Esophagus (tissue), 2 donors: ENCODE measurements around the gene SLC7A1. TPM values are rescaled to one million over a fixed set of nuclear protein-coding genes. Genes with fewer than 3 reads are reported as not detected.
A peak's percentile ranks its signal among the peaks of the same experiment; 100 is the strongest.

Experiments used
- H3K27ac ChIP-seq, 2 donors: one replicate each; pipeline ENCODE4 v1.5.1; 2013; ENCODE audit warnings: low read depth in 2 of 2, mild to moderate bottlenecking in 2 of 2, inconsistent platforms in 1 of 2, low read length in 1 of 2, moderate library complexity in 1 of 2
- H3K27me3 ChIP-seq, 2 donors: one replicate each; pipeline ENCODE4 v1.6.1; 2013; ENCODE audit warnings: low read length in 2 of 2, control low read depth in 1 of 2, mild to moderate bottlenecking in 1 of 2; ENCODE audit not compliant: insufficient read depth in 2 of 2, control insufficient read depth in 1 of 2
- H3K36me3 ChIP-seq, 2 donors: one replicate each; pipeline ENCODE4 v1.6.1; 2013; ENCODE audit warnings: low read length in 1 of 2; ENCODE audit not compliant: control insufficient read depth in 2 of 2, insufficient read depth in 2 of 2
- H3K4me1 ChIP-seq, 2 donors: one replicate each; pipeline ENCODE4 v1.6.1; 2013; ENCODE audit warnings: low read length in 1 of 2; ENCODE audit not compliant: control insufficient read depth in 2 of 2, insufficient read depth in 2 of 2
- H3K4me3 ChIP-seq, 2 donors: one replicate each; pipeline ENCODE4 v1.5.1; 2013; ENCODE audit warnings: low read length in 2 of 2, mild to moderate bottlenecking in 2 of 2, low read depth in 1 of 2, moderate library complexity in 1 of 2
- H3K9me3 ChIP-seq, 2 donors: one replicate each; pipeline ENCODE4 v1.6.1; 2013; ENCODE audit warnings: mild to moderate bottlenecking in 2 of 2, low read depth in 1 of 2, low read length in 1 of 2, moderate library complexity in 1 of 2; ENCODE audit not compliant: control insufficient read depth in 2 of 2, insufficient read depth in 1 of 2
- WGBS, 2 donors: extraction: QIAGEN DNeasy Blood & Tissue Kit; methylation state at CpG; one replicate each; pipeline ENCODE4 v1.1.7; 2013; 5-methylcytosine and 5-hydroxymethylcytosine counted together
- polyA plus RNA-seq, 2 donors: library from polyadenylated mRNA; stranded (reverse); fragments of 200-250 nt; gene quantifications; one replicate each; pipeline ENCODE4 v1.2.3, GENCODE V29; 2013
- donor health status: healthy with polysubstance abuse.
- donor health status: Bipolar disorder and iron deficiency.

SLC7A1 gene
- polyA plus RNA-seq, 2 donors, result 34.9 to 51.2 TPM

- Histone ChIP-seq H3K27ac (no peak overlapping the region), H3K4me1 (no peaks in the 10 kb centered on the region), H3K27me3 (no peaks in the 10 kb centered on the region), H3K9me3 (no peaks in the 10 kb centered on the region), H3K4me3 (no peak overlapping the region), H3K36me3 (no peaks in the 10 kb centered on the region)
- WGBS, 2 donors, result 68 to 80% methylated on average over 8 of the region's 8 CpGs
Observed at GRCh38 chr13:29605860-29606526, 10.5 kb upstream of the SLC7A1 start.

- Histone ChIP-seq H3K27me3 (no peaks in the 10 kb centered on the region), H3K36me3 (no peaks in the 10 kb centered on the region), H3K4me1 (no peaks in the 10 kb centered on the region), H3K9me3 (no peaks in the 10 kb centered on the region), H3K4me3 (no peak overlapping the region), H3K27ac (no peak overlapping the region)
- 92 to 95% methylated on average over 2 of the region's 2 CpGs for WGBS, 2 donors
Observed at GRCh38 chr13:29598321-29598720, 2.8 kb upstream of the SLC7A1 start.

DNA sequence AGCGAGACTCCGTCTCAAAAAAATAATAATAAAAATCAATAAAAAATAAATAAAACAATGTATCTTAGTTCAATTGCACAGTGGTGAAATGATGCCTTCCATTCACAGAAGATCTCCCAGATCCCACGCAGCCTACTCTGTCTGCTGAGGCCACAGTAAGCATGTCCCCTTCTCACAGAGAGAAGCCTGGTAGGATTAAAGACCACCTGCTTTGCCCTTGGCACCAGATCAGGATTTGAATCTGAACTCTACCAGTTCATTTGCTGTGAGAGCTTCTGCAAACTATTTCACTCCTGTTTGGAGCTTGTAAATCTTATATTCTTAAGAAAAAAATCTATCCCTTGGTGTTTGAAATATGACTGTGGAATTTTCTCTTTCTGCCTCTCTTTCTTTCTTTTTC, 2.2 kb upstream of the SLC7A1 start:
- Histone ChIP-seq H3K4me3 (no peak overlapping the region), H3K36me3 (no peaks in the 10 kb centered on the region), H3K27ac (no peak overlapping the region), H3K27me3 (no peaks in the 10 kb centered on the region), H3K4me1 (no peaks in the 10 kb centered on the region), H3K9me3 (no peaks in the 10 kb centered on the region)
- WGBS, 2 donors, result 95 to 98% methylated on average over 3 of the region's 3 CpGs

DNA sequence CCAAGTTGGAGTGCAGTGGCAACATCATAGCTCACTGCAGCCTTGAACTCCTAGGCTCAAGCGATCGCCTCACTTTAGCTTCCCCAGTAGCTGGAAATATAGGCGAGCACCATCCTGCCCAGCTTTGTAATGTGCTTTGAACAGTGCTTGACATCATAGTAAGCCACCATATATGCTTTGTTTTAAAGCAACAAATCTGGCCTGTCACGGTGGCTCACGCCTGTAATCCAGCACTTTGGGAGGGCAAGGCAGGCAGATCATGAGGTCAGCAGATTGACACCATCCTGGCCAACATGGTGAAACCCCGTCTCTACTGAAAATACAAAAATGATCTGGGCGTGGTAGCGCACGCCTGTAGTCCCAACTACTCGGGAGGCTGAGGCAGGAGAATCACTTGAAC, 1.8 kb upstream of the SLC7A1 start:
- no peaks in the 10 kb centered on the region for H3K4me1 ChIP-seq
- no peak overlapping the region for H3K27ac ChIP-seq
- H3K4me3 ChIP-seq, result no peak overlapping the region
- 90 to 95% methylated on average over 10 of the region's 10 CpGs for WGBS, 2 donors
- H3K27me3 ChIP-seq, result no peaks in the 10 kb centered on the region
- H3K9me3 ChIP-seq, result no peaks in the 10 kb centered on the region
- H3K36me3 ChIP-seq, result no peaks in the 10 kb centered on the region

DNA sequence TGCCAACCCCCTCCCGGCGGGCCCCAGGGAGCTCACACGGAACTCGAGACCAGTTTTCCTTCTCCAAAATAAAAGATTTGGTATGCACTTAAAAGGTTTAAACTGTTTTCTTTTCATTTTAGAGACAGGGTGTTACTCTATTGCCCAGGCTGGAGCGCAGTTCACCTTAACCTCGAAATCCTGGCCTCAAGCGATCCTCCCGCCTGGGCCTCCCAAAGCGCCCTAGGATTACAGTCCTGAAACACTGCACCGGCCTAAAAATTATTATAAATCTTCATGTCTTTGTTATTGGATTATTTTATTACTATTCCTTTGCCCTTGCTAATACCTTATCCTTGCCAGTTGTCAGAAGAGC, 553 bp upstream of the SLC7A1 start:
- no peaks in the 10 kb centered on the region for H3K27me3 ChIP-seq
- H3K9me3 ChIP-seq, result no peaks in the 10 kb centered on the region
- H3K27ac ChIP-seq, result peak overlapping the region; percentile 6 to 37
- H3K4me3 ChIP-seq, result peak overlapping the region; percentile 84 to 92
- 28 to 38% methylated on average over 10 of the region's 10 CpGs for WGBS, 2 donors
- H3K36me3 ChIP-seq, result no peaks in the 10 kb centered on the region
- no peaks in the 10 kb centered on the region for H3K4me1 ChIP-seq

DNA sequence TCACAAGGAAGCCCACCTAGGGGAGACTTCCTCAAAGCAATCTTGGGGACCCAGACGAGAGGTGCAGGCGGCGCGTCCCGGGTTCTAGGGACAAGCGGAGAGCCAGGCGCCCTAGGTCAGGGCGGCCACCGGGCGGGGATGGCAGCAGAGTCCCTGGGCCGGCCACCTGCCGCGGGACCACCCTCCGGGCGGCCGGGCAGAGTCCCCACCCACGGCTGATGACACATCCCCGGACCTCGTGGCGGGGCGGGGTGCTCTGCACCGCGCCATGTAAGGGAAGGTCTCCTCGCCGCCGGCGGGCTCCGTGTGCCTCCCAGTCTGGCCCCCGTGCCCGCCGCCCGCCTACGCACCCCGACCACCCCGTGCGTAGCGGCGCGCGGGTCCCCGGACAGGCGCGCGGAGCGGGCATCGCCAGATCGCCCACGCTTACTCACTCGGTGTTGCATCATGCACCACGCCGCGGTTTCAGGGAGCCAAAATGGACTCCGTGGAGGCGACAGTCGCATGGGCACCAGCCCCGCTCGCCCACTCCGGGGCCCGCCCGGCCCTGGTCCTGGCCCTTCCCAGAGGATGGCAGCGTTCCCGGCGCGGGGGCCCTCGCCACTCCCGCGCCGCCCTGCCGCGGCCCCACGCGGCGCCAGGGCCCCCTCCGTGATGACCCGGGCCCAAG, 643 bp downstream of the SLC7A1 start:
- H3K4me3 ChIP-seq, result peak overlapping the region; percentile 84 to 92
- no peaks in the 10 kb centered on the region for H3K27me3 ChIP-seq
- peaks cover 0 to 2% of the 10 kb centered on the region in 2 donors for H3K36me3 ChIP-seq
- peak overlapping the region; percentile 95 to 96 for H3K27ac ChIP-seq
- 1% methylated on average over 71 to 75 of the region's 75 CpGs for WGBS, 2 donors
- H3K9me3 ChIP-seq, result no peaks in the 10 kb centered on the region
- H3K4me1 ChIP-seq, result no peaks in the 10 kb centered on the region

GRCh38 chr13:29594303-29594709, 1.2 kb downstream of the SLC7A1 start:
- Histone ChIP-seq H3K36me3 (peaks cover 0 to 2% of the 10 kb centered on the region in 2 donors), H3K9me3 (no peaks in the 10 kb centered on the region), H3K27ac (peak overlapping the region; percentile 95 to 96), H3K4me3 (peak overlapping the region; percentile 84 to 92), H3K4me1 (peaks cover 0 to 5% of the 10 kb centered on the region in 2 donors), H3K27me3 (no peaks in the 10 kb centered on the region)
- 10 to 11% methylated on average over 9 of the region's 9 CpGs for WGBS, 2 donors

DNA sequence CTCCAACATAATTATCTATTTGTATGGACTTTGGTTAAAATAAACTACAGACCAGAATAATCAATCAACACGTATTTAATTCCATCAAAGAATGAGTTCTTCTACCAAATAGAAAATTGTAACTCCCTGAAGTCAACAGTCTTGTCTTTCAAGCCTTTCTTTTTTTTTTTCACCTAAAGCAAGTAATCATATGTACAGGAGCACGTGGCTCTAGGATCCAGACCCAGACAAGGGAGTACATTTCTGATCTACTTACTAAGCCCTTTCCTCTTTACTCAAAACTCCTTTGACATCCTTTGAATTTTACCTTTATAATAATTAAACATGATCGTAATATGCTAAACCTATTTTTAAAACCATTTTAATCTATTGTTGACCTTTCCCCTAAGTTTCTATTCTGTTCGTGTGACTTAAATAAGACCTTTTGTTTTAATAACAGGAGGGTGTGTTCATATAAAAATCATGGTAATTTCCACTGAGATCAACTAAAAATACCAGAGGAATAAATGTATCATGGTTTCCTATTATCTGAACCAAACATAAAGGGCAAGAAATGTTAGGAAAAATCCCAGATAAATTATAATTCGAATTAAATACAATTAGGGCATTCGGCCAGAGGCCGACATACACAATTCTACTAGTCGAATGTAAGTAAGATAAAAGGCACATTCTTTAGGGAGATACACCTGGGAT, 1.7 kb downstream of the SLC7A1 start:
- H3K4me3 ChIP-seq, result peak overlapping the region; percentile 84 to 92
- H3K27me3 ChIP-seq, result no peaks in the 10 kb centered on the region
- peaks cover 2 to 6% of the 10 kb centered on the region in 2 donors for H3K4me1 ChIP-seq
- peaks cover 0 to 2% of the 10 kb centered on the region in 2 donors for H3K36me3 ChIP-seq
- H3K27ac ChIP-seq, result peak overlapping the region in 1 of 2 donors; percentile 96
- no peaks in the 10 kb centered on the region for H3K9me3 ChIP-seq
- 37 to 40% methylated on average over 8 of the region's 8 CpGs for WGBS, 2 donors

- 43 to 58% methylated on average over 5 of the region's 5 CpGs for WGBS, 2 donors
- H3K27me3 ChIP-seq, result no peaks in the 10 kb centered on the region
- H3K27ac ChIP-seq, result peak overlapping the region in 1 of 2 donors; percentile 45
- peak overlapping the region in 1 of 2 donors; percentile 44 for H3K4me3 ChIP-seq
- H3K4me1 ChIP-seq, result peaks cover 3 to 6% of the 10 kb centered on the region in 2 donors
- H3K9me3 ChIP-seq, result no peaks in the 10 kb centered on the region
- H3K36me3 ChIP-seq, result peaks cover 0 to 2% of the 10 kb centered on the region in 2 donors
Observed at GRCh38 chr13:29591310-29591709, 4.2 kb downstream of the SLC7A1 start.
